HuH-7 (cell line): ENCODE data around the gene CYP4X1.
"Not testable (repeated sequence)": the region's sequence is repeated elsewhere in the genome, so short reads cannot be mapped to it uniquely, and the experiment has no call there.

ENCODE experiments used
- DNase-seq: peaks from one replicate; pipeline ENCODE4 v3.0.0; 2011; ENCODE audit warnings: low spot score

CYP4X1 gene

DNA sequence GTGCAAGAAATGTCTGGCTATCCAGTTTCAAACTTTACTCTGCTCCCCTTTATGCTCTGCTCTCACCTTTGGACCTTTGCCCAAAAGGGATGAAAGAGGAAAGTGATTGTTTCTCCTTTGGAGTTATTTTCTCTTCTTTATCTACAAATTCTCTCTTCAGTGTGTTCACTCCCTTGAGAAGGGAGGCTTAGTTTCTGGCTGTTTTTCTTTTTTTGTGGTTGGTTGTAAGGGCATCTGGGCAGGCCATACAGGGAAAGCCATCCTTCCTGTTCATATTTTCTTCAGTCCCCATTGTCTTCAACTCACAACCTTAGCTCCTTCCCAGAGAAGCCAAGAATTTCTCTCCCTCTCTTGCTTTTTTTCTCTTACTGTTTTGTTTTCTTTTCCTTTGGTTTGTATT, 46.0 kb downstream of the CYP4X1 start:
- DNase-seq = not testable (repeated sequence)

DNA sequence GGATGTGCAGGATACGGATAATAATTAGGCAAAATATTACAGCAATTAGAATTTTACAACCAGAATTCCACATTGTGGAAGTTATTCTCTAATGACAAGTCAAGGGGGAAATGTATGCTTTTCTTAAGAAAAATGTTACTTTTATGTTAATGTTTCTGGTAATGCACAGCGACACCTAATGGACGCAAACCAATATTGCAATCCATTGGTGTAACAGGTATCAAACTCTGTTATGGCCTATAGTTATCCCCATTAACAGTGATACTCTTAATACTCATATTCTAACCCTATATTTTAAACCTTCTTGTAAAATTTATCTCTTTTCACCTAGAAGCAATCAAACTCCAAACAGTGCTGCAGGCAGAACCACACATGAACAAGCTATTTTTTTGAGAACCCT, 65.9 kb downstream of the CYP4X1 start:
- not testable (repeated sequence) for DNase-seq

DNA sequence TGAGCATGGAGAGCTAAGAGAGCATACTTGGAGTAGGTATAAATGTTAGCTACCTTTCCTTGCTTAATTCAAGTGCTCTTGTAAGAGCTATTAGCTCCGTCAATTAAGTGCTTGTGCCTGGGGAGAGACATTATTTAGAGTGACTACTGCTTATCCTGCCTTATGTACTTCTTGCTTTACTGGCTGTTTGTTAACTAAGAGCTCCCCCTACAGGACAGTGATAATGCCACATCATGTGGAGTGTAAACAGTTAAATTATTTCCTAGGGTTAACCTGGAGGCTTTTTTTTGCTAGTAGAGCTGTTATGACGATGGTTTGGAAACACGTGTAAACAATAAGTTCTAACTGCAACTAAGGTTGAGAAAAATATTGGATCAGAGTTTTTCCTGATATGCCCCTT, 68.0 kb downstream of the CYP4X1 start:
- DNase-seq = not testable (repeated sequence)
